ENCODE data around the gene MIOX.

DNA sequence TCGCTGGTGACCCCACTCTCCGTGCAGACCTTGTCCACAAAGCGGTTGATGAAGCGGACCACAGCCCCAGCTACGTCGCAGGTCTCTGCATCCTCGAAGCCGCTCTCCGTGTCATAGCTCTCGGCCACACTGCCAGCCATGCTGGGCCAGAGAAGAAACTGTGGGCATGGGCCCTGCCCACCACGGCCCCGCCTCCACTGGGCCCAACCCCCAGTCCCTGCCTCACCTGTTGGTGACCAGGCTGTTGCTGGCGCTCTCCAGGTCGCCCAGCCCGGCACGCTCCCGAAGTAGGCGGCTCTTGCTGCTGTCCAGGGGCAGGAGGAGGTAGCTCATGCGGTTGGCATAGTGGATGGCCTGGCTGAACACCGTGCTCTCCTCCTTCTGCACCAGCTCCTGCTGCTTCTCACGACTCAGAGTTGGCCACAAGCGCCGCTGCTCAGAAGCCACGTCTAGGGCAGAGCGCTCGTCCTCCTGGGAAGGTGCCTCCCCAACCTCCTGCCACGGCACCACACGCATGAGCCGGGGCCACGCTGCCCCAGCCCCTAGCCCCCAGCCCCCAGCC lies 24.6 kb upstream of the MIOX start:
- no peak for TF ChIP-seq EZH2phosphoT487 (IDR thresholded peaks at IDR 0.05; ENCODE audit: borderline replicate concordance)
- TF ChIP-seq, protein P1, sequence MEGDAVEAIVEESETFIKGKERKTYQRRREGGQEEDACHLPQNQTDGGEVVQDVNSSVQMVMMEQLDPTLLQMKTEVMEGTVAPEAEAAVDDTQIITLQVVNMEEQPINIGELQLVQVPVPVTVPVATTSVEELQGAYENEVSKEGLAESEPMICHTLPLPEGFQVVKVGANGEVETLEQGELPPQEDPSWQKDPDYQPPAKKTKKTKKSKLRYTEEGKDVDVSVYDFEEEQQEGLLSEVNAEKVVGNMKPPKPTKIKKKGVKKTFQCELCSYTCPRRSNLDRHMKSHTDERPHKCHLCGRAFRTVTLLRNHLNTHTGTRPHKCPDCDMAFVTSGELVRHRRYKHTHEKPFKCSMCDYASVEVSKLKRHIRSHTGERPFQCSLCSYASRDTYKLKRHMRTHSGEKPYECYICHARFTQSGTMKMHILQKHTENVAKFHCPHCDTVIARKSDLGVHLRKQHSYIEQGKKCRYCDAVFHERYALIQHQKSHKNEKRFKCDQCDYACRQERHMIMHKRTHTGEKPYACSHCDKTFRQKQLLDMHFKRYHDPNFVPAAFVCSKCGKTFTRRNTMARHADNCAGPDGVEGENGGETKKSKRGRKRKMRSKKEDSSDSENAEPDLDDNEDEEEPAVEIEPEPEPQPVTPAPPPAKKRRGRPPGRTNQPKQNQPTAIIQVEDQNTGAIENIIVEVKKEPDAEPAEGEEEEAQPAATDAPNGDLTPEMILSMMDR (conservative IDR thresholded peaks at IDR 0.05; ENCODE audit: low read length) = no peak

Measured in Loucy (cell line).